T-helper 1 cell treated with Interleukin-12 subunit alpha and Interleukin-12 subunit beta and Interleukin-4 antibody, amounts not matched to agents 30 μg/mL and 1 μg/mL, for 36 hours (primary cell): ENCODE results near the gene CYP26B1.

Source experiments
- H3K27ac Mint-ChIP-seq: one replicate; pipeline ENCODE4 v1.8.0; 2021; ENCODE audit warnings: mild to moderate bottlenecking, mixed read lengths
- H3K27me3 Mint-ChIP-seq: one replicate; pipeline ENCODE4 v1.8.0; 2021; ENCODE audit warnings: low read depth, mixed read lengths
- H3K36me3 Mint-ChIP-seq: one replicate; pipeline ENCODE4 v1.8.0; 2021; ENCODE audit warnings: low read depth, mixed read lengths
- H3K4me1 Mint-ChIP-seq: one replicate; pipeline ENCODE4 v1.8.0; 2021; ENCODE audit warnings: low read depth, mixed read lengths
- H3K4me3 Mint-ChIP-seq: one replicate; pipeline ENCODE4 v1.8.0; 2021; ENCODE audit warnings: mild to moderate bottlenecking, moderate library complexity, mixed read lengths
- H3K9me3 Mint-ChIP-seq: one replicate; pipeline ENCODE4 v1.8.0; 2021; ENCODE audit warnings: mixed read lengths

Gene CYP26B1

GRCh38 chr2:72147303-72147971 lies at the start of gene CYP26B1:
Gene CYP26B1, minus strand, starts transcription at chr2:72147862. Its CDS starts 28 bp downstream, at chr2:72147834.
- H3K36me3 Mint-ChIP-seq = peaks cover 5% of the 10 kb centered on the region

GRCh38 chr2:72193723-72194122 lies 46.1 kb upstream of the CYP26B1 start:
- no peaks in the 10 kb centered on the region for H3K36me3 Mint-ChIP-seq
- H3K9me3 Mint-ChIP-seq = peaks cover 5% of the 10 kb centered on the region
- H3K4me1 Mint-ChIP-seq = no peaks in the 10 kb centered on the region
- no peak overlapping the region for H3K27ac Mint-ChIP-seq
- no peaks in the 10 kb centered on the region for H3K27me3 Mint-ChIP-seq
- no peak overlapping the region for H3K4me3 Mint-ChIP-seq

More at GRCh38 chr2:72147303-72147971, at the start of gene CYP26B1:
- Mint-ChIP-seq H3K9me3 (no peaks in the 10 kb centered on the region), H3K4me3 (peak within 1 kb of the TSS; percentile 63), H3K4me1 (peaks cover 11% of the 10 kb centered on the region), H3K27me3 (peaks cover 70% of the 10 kb centered on the region), H3K27ac (peak within 1 kb of the TSS; percentile 76)

- no peak overlapping the region for H3K27ac Mint-ChIP-seq
- H3K27me3 Mint-ChIP-seq = no peaks in the 10 kb centered on the region
Observed at GRCh38 chr2:72191441-72191840, 43.8 kb upstream of the CYP26B1 start.

GRCh38 chr2:72185206-72185605 lies 37.5 kb upstream of the CYP26B1 start:
- Mint-ChIP-seq H3K36me3 (no peaks in the 10 kb centered on the region), H3K9me3 (peaks cover 9% of the 10 kb centered on the region), H3K4me3 (no peak overlapping the region)

More at GRCh38 chr2:72191441-72191840, 43.8 kb upstream of the CYP26B1 start:
- no peak overlapping the region for H3K4me3 Mint-ChIP-seq
- H3K36me3 Mint-ChIP-seq = no peaks in the 10 kb centered on the region
- H3K9me3 Mint-ChIP-seq = peaks cover 10% of the 10 kb centered on the region
- no peaks in the 10 kb centered on the region for H3K4me1 Mint-ChIP-seq

GRCh38 chr2:72183466-72183865 lies 35.8 kb upstream of the CYP26B1 start:
- H3K4me1 Mint-ChIP-seq = no peaks in the 10 kb centered on the region
- no peaks in the 10 kb centered on the region for H3K36me3 Mint-ChIP-seq
- no peak overlapping the region for H3K4me3 Mint-ChIP-seq
- H3K27me3 Mint-ChIP-seq = no peaks in the 10 kb centered on the region
- no peak overlapping the region for H3K27ac Mint-ChIP-seq
- H3K9me3 Mint-ChIP-seq = peaks cover 8% of the 10 kb centered on the region

More at GRCh38 chr2:72185206-72185605, 37.5 kb upstream of the CYP26B1 start:
- Mint-ChIP-seq H3K27ac (no peak overlapping the region), H3K27me3 (no peaks in the 10 kb centered on the region), H3K4me1 (no peaks in the 10 kb centered on the region)

GRCh38 chr2:72183016-72183415 lies 35.4 kb upstream of the CYP26B1 start:
- Mint-ChIP-seq H3K27me3 (no peaks in the 10 kb centered on the region), H3K36me3 (no peaks in the 10 kb centered on the region), H3K27ac (no peak overlapping the region), H3K9me3 (peaks cover 8% of the 10 kb centered on the region), H3K4me3 (no peak overlapping the region), H3K4me1 (no peaks in the 10 kb centered on the region)

- H3K36me3 Mint-ChIP-seq = no peaks in the 10 kb centered on the region
- H3K4me3 Mint-ChIP-seq = no peak overlapping the region
- no peaks in the 10 kb centered on the region for H3K4me1 Mint-ChIP-seq
- no peak overlapping the region for H3K27ac Mint-ChIP-seq
- H3K9me3 Mint-ChIP-seq = peaks cover 8% of the 10 kb centered on the region
- H3K27me3 Mint-ChIP-seq = no peaks in the 10 kb centered on the region
Observed at GRCh38 chr2:72182547-72182946, 34.9 kb upstream of the CYP26B1 start.

GRCh38 chr2:72181616-72182015 lies 34.0 kb upstream of the CYP26B1 start:
- H3K27me3 Mint-ChIP-seq = no peaks in the 10 kb centered on the region
- H3K27ac Mint-ChIP-seq = no peak overlapping the region
- peaks cover 5% of the 10 kb centered on the region for H3K9me3 Mint-ChIP-seq
- no peaks in the 10 kb centered on the region for H3K36me3 Mint-ChIP-seq
- H3K4me1 Mint-ChIP-seq = no peaks in the 10 kb centered on the region
- H3K4me3 Mint-ChIP-seq = no peak overlapping the region

- Mint-ChIP-seq H3K27ac (no peak overlapping the region), H3K27me3 (no peaks in the 10 kb centered on the region), H3K9me3 (peaks cover 4% of the 10 kb centered on the region), H3K4me3 (no peak overlapping the region), H3K4me1 (no peaks in the 10 kb centered on the region), H3K36me3 (no peaks in the 10 kb centered on the region)
Observed at GRCh38 chr2:72180351-72180750, 32.7 kb upstream of the CYP26B1 start.

GRCh38 chr2:72178551-72178950 lies 30.9 kb upstream of the CYP26B1 start:
- H3K27ac Mint-ChIP-seq = no peak overlapping the region
- no peak overlapping the region for H3K4me3 Mint-ChIP-seq
- no peaks in the 10 kb centered on the region for H3K27me3 Mint-ChIP-seq
- no peaks in the 10 kb centered on the region for H3K4me1 Mint-ChIP-seq
- no peaks in the 10 kb centered on the region for H3K9me3 Mint-ChIP-seq
- H3K36me3 Mint-ChIP-seq = no peaks in the 10 kb centered on the region

- H3K4me1 Mint-ChIP-seq = no peaks in the 10 kb centered on the region
- no peak overlapping the region for H3K27ac Mint-ChIP-seq
- no peak overlapping the region for H3K4me3 Mint-ChIP-seq
- H3K36me3 Mint-ChIP-seq = no peaks in the 10 kb centered on the region
- H3K27me3 Mint-ChIP-seq = no peaks in the 10 kb centered on the region
- no peaks in the 10 kb centered on the region for H3K9me3 Mint-ChIP-seq
Observed at GRCh38 chr2:72176281-72176680, 28.6 kb upstream of the CYP26B1 start.

GRCh38 chr2:72175636-72176035 lies 28.0 kb upstream of the CYP26B1 start:
- Mint-ChIP-seq H3K36me3 (no peaks in the 10 kb centered on the region), H3K4me1 (no peaks in the 10 kb centered on the region), H3K4me3 (no peak overlapping the region), H3K9me3 (no peaks in the 10 kb centered on the region), H3K27me3 (no peaks in the 10 kb centered on the region), H3K27ac (no peak overlapping the region)

- Mint-ChIP-seq H3K27ac (no peak overlapping the region), H3K9me3 (no peaks in the 10 kb centered on the region), H3K4me1 (no peaks in the 10 kb centered on the region), H3K27me3 (peaks cover 3% of the 10 kb centered on the region), H3K4me3 (no peak overlapping the region), H3K36me3 (no peaks in the 10 kb centered on the region)
Observed at GRCh38 chr2:72173640-72174321, 26.1 kb upstream of the CYP26B1 start.

- peaks cover 3% of the 10 kb centered on the region for H3K27me3 Mint-ChIP-seq
- no peaks in the 10 kb centered on the region for H3K4me1 Mint-ChIP-seq
- H3K9me3 Mint-ChIP-seq = no peaks in the 10 kb centered on the region
- H3K27ac Mint-ChIP-seq = no peak overlapping the region
- H3K36me3 Mint-ChIP-seq = no peaks in the 10 kb centered on the region
- no peak overlapping the region for H3K4me3 Mint-ChIP-seq
Observed at GRCh38 chr2:72172478-72172877, 24.8 kb upstream of the CYP26B1 start.

GRCh38 chr2:72166279-72166678 lies 18.6 kb upstream of the CYP26B1 start:
- peaks cover 10% of the 10 kb centered on the region for H3K27me3 Mint-ChIP-seq
- no peak overlapping the region for H3K4me3 Mint-ChIP-seq
- no peaks in the 10 kb centered on the region for H3K4me1 Mint-ChIP-seq
- H3K9me3 Mint-ChIP-seq = no peaks in the 10 kb centered on the region
- no peaks in the 10 kb centered on the region for H3K36me3 Mint-ChIP-seq
- no peak overlapping the region for H3K27ac Mint-ChIP-seq
